ENCODE results near the gene EML5.

- TF ChIP-seq EZH2phosphoT487 (IDR thresholded peaks at IDR 0.05; ENCODE audit: low read depth) (no peak), CTCF (IDR thresholded peaks at IDR 0.05; ENCODE audit: low read depth, low read length) (peak; percentile 94)
These were observed 125.0 kb downstream of the EML5 start for GRCh38 chr14:88667555-88668273.

Data from OCI-LY3 (cell line).